Thoracic aorta (tissue), 2 donors: Measurements from ENCODE around the gene KIF13A. TPM values are rescaled to one million over a fixed set of nuclear protein-coding genes. Genes with fewer than 3 reads are reported as not detected.
"Not testable (repeated sequence)": the region's sequence is repeated elsewhere in the genome, so short reads cannot be mapped to it uniquely, and the experiment has no call there.

Experiments used
- ATAC-seq: fragments of 150-250 bp; one replicate; pipeline ENCODE4 v1.8.0; 2017; ENCODE audit warnings: low read depth; ENCODE audit not compliant: insufficient number of reproducible peaks, low FRiP score
- DNase-seq: peaks from one replicate; pipeline ENCODE4 v3.0.0-alpha.2; 2020; ENCODE audit warnings: low spot score
- H3K27ac ChIP-seq, 2 donors: fragments of 200-600 bp; sonication (generic); 1 replicate in 1 of 2; 2 replicates in 1 of 2; pipeline ENCODE4 v1.5.1; 2016; ENCODE audit warnings: mild to moderate bottlenecking in 2 of 2, moderate library complexity in 2 of 2
- H3K27me3 ChIP-seq: fragments of 200-600 bp; sonication (generic); replicated peaks from 2 replicates; pipeline ENCODE4 v1.6.0; 2016; ENCODE audit warnings: mild to moderate bottlenecking; ENCODE audit not compliant: insufficient read depth
- H3K36me3 ChIP-seq: fragments of 200-600 bp; sonication (generic); one replicate; pipeline ENCODE4 v1.5.1; 2016
- H3K4me1 ChIP-seq, 2 donors: fragments of 200-600 bp; sonication (generic); 1 replicate in 1 of 2; 2 replicates in 1 of 2; pipeline versions ENCODE4 v1.5.1 to v1.6.0; 2016; ENCODE audit warnings: low read depth in 2 of 2, mild to moderate bottlenecking in 1 of 2; ENCODE audit not compliant: control insufficient read depth in 1 of 2
- H3K4me3 ChIP-seq: fragments of 200-600 bp; sonication (generic); 2 replicates; pipeline ENCODE4 v1.5.1; 2016; ENCODE audit warnings: mild to moderate bottlenecking
- H3K9me3 ChIP-seq: fragments of 200-600 bp; sonication (generic); 2 replicates; pipeline ENCODE4 v1.5.1; 2016
- CTCF ChIP-seq: fragments of 200-600 bp; sonication (generic); IDR thresholded peaks from one replicate; pipeline ENCODE4 v1.5.1; 2019; ENCODE audit warnings: antibody characterized with exemption
- total RNA-seq, 2 donors: library from RNA; depleted of rRNA; stranded (reverse); fragments of >200 nt; gene quantifications; one replicate each; pipeline versions ENCODE4 v1.1.0 to v1.2.3, GENCODE V29; 2016

KIF13A gene
- total RNA-seq, 2 donors from 2014 or later, result 79.3 to 98.0 TPM

GRCh38 chr6:17984399-17984798 is 3.0 kb downstream of the KIF13A start:
- peak overlapping the region; percentile 79 for H3K4me3 ChIP-seq
- DNase-seq (no peak), ATAC-seq (no peak)
- H3K4me1 ChIP-seq, result peaks cover 16 to 52% of the 10 kb centered on the region in 2 donors
- H3K36me3 ChIP-seq, result no peaks in the 10 kb centered on the region
- no peak for TF ChIP-seq CTCF
- H3K27ac ChIP-seq, result no peak overlapping the region
- H3K9me3 ChIP-seq, result no peaks in the 10 kb centered on the region
- H3K27me3 ChIP-seq, result no peaks in the 10 kb centered on the region

GRCh38 chr6:17983730-17984129 is 3.7 kb downstream of the KIF13A start:
- Histone ChIP-seq H3K4me1 (peaks cover 15 to 55% of the 10 kb centered on the region in 2 donors), H3K27me3 (no peaks in the 10 kb centered on the region), H3K4me3 (peak overlapping the region; percentile 79), H3K36me3 (no peaks in the 10 kb centered on the region), H3K27ac (no peak overlapping the region), H3K9me3 (no peaks in the 10 kb centered on the region)
- no peak for TF ChIP-seq CTCF
- DNase-seq, result no peak
- no peak for ATAC-seq

- Histone ChIP-seq H3K27ac (peak overlapping the region in 1 of 2 donors; percentile 7), H3K36me3 (no peaks in the 10 kb centered on the region), H3K27me3 (no peaks in the 10 kb centered on the region), H3K4me3 (no peak overlapping the region), H3K9me3 (no peaks in the 10 kb centered on the region), H3K4me1 (peaks cover 13 to 46% of the 10 kb centered on the region in 2 donors)
- no peak for TF ChIP-seq CTCF
- DNase-seq (no peak), ATAC-seq (no peak)
These were observed 7.1 kb downstream of the KIF13A start for GRCh38 chr6:17980329-17980728.

- no peak overlapping the region for H3K4me3 ChIP-seq
- no peaks in the 10 kb centered on the region for H3K27me3 ChIP-seq
- no peaks in the 10 kb centered on the region for H3K9me3 ChIP-seq
- H3K27ac ChIP-seq, result no peak overlapping the region
- ATAC-seq (no peak), DNase-seq (no peak)
- H3K36me3 ChIP-seq, result no peaks in the 10 kb centered on the region
- peaks cover 10 to 52% of the 10 kb centered on the region in 2 donors for H3K4me1 ChIP-seq
- TF ChIP-seq CTCF, result no peak
These were observed 8.0 kb downstream of the KIF13A start for GRCh38 chr6:17979479-17979878.

GRCh38 chr6:17976258-17976657 is 11.2 kb downstream of the KIF13A start:
- DNase-seq, H3K36me3 ChIP-seq, H3K4me3 ChIP-seq, H3K9me3 ChIP-seq, H3K27ac ChIP-seq, H3K27me3 ChIP-seq, ATAC-seq: not testable (repeated sequence)
- H3K4me1 ChIP-seq, result peaks cover 14 to 64% of the 10 kb centered on the region in 2 donors
